HCT116 (cell line): ENCODE results near the gene CDKN2B-AS1. TPM values are rescaled to one million over a fixed set of nuclear protein-coding genes. Genes with fewer than 3 reads are reported as not detected.

Source experiments
- ATAC-seq: fragments of 200-7000 bp; cut with Tn5 transposase; 2 replicates; pipeline ENCODE4 v1.9.1; 2020; ENCODE audit warnings: mild to moderate bottlenecking, moderate library complexity
- BruUV-seq: library from RNA; stranded (reverse); fragments of 400-500 nt; replicated peaks from 2 replicates; lab custom pipeline; 2021; lab: Mats Ljungman, UMichigan
- CTCF ChIA-PET: fragments of 300-600 bp; sonication (Branson Sonifier 250); formaldehyde crosslinking; loops from one replicate; lab custom pipeline; 2021; ENCODE audit warnings: antibody characterized with exemption; lab: Charles Lee
- POLR2A ChIA-PET: fragments of 300-600, 350-600 bp; sonication (Branson Sonifier 250); formaldehyde crosslinking; loops from one replicate; lab custom pipeline; 2021; ENCODE audit warnings: antibody characterized with exemption; lab: Charles Lee
- RAD21 ChIA-PET, 2 experiments: fragments of 300-600 bp; sonication (Branson Sonifier 250); formaldehyde crosslinking; loops; one replicate each; lab custom pipeline; 2023; ENCODE audit warnings: low total read pairs in 2 of 2; ENCODE audit not compliant: uncharacterized antibody in 2 of 2, unreplicated experiment in 2 of 2, low non-redundant PET in 1 of 2; lab: Charles Lee
- DNase-seq: peaks from one replicate; pipeline ENCODE4 v3.0.0-alpha.2; 2010; ENCODE audit warnings: low read depth, low spot score
- H2AFZ ChIP-seq: fragments of 200-600 bp; shearing (Covaris generic), sonication (generic); 2 replicates; pipeline ENCODE4 v1.6.1; 2017; ENCODE audit warnings: low read depth, mixed run types, mixed read lengths, antibody characterized with exemption, low read length; ENCODE audit not compliant: poor library complexity, severe bottlenecking
- H3K27ac ChIP-seq: 2 replicates; pipeline ENCODE4 v1.5.1; 2012; ENCODE audit warnings: low read depth, low read length
- H3K27me3 ChIP-seq: fragments of 200-600 bp; sonication (generic); 2 replicates; pipeline ENCODE4 v1.6.1; 2016; ENCODE audit warnings: mixed run types, low read length, mixed read lengths; ENCODE audit not compliant: insufficient read depth
- H3K36me3 ChIP-seq, 2 experiments: fragments of 200-500 bp in 1 of 2; fragments of 200-600 bp in 1 of 2; sonication (Bioruptor generic) in 1 of 2; sonication (generic) in 1 of 2; 2 replicates each; pipeline versions ENCODE4 v1.5.1 to v1.6.1; 2014 to 2016; ENCODE audit warnings: low read length in 2 of 2, inconsistent platforms in 1 of 2, mixed read lengths in 1 of 2, mixed run types in 1 of 2; ENCODE audit not compliant: insufficient read depth in 2 of 2, control insufficient read depth in 1 of 2
- H3K4me1 ChIP-seq, 2 experiments: fragments of 200-600 bp in 1 of 2; sonication (generic) in 1 of 2; 2 replicates each; pipeline versions ENCODE4 v1.5.1 to v1.6.1; 2012 to 2017; ENCODE audit warnings: low read length in 2 of 2, inconsistent platforms in 1 of 2, mild to moderate bottlenecking in 1 of 2, mixed read lengths in 1 of 2, mixed run types in 1 of 2, moderate library complexity in 1 of 2; ENCODE audit not compliant: insufficient read depth in 2 of 2, control insufficient read depth in 1 of 2
- H3K4me2 ChIP-seq: fragments of 200-600 bp; sonication (generic); 2 replicates; pipeline ENCODE4 v1.6.1; 2017; ENCODE audit warnings: mixed run types, low read length, mixed read lengths
- H3K4me3 ChIP-seq, 2 experiments: fragments of 200-600 bp in 1 of 2; sonication (generic) in 1 of 2; replicated peaks in 1 of 2; 2 replicates each; pipeline ENCODE4 v1.5.1; 2011 to 2016; ENCODE audit warnings: low read length in 2 of 2, control low read depth in 1 of 2, low read depth in 1 of 2, mild to moderate bottlenecking in 1 of 2, mixed read lengths in 1 of 2, mixed run types in 1 of 2
- H3K79me2 ChIP-seq: fragments of 200-600 bp; sonication (generic); 2 replicates; pipeline ENCODE4 v1.6.1; 2017; ENCODE audit warnings: mild to moderate bottlenecking, mixed run types, low read length, moderate library complexity, mixed read lengths; ENCODE audit not compliant: insufficient read depth
- H3K9ac ChIP-seq: fragments of 200-600 bp; sonication (generic); 2 replicates; pipeline ENCODE4 v1.6.1; 2016; ENCODE audit warnings: low read length, mixed read lengths
- H3K9me2 ChIP-seq: fragments of 200-600 bp; sonication (generic), shearing (Covaris generic); 2 replicates; pipeline ENCODE4 v1.6.1; 2017; ENCODE audit warnings: mixed run types, mild to moderate bottlenecking, moderate library complexity; ENCODE audit not compliant: insufficient read depth
- H3K9me3 ChIP-seq, 2 experiments: fragments of 200-500 bp in 1 of 2; fragments of 200-600 bp in 1 of 2; sonication (Bioruptor generic) in 1 of 2; sonication (generic) in 1 of 2; 2 replicates each; pipeline ENCODE4 v1.6.1; 2014 to 2017; ENCODE audit warnings: low read length in 2 of 2, mixed read lengths in 2 of 2, inconsistent platforms in 1 of 2, low read depth in 1 of 2, mild to moderate bottlenecking in 1 of 2, mixed run types in 1 of 2, moderate library complexity in 1 of 2; ENCODE audit not compliant: control insufficient read depth in 1 of 2, insufficient read depth in 1 of 2
- H4K20me1 ChIP-seq: fragments of 200-600 bp; sonication (generic), shearing (Covaris generic); 2 replicates; pipeline ENCODE4 v1.6.1; 2017; ENCODE audit warnings: mixed run types, mild to moderate bottlenecking, moderate library complexity; ENCODE audit not compliant: insufficient read depth
- CBX3 ChIP-seq: IDR thresholded peaks from 2 replicates; pipeline ENCODE4 v1.6.1; 2012; ENCODE audit warnings: low read depth
- CTCF ChIP-seq, 3 experiments: fragments of 200-600 bp in 1 of 3; sonication (generic) in 1 of 3; IDR thresholded peaks in 2 of 3; conservative IDR thresholded peaks in 1 of 3; 2 replicates each; pipeline ENCODE4 v1.5.1; 2012 to 2017; ENCODE audit warnings: low read depth in 2 of 3, low read length in 2 of 3, antibody characterized with exemption in 1 of 3, borderline replicate concordance in 1 of 3, control low read depth in 1 of 3, mild to moderate bottlenecking in 1 of 3, mixed read lengths in 1 of 3, mixed run types in 1 of 3, moderate library complexity in 1 of 3; ENCODE audit not compliant: insufficient read depth in 1 of 3
- ELF1 ChIP-seq: IDR thresholded peaks from 2 replicates; pipeline ENCODE4 v1.6.1; 2012; ENCODE audit warnings: low read depth, borderline replicate concordance
- EZH2 ChIP-seq: fragments of 200-600 bp; sonication (generic); IDR thresholded peaks from 2 replicates; pipeline ENCODE4 v1.6.1; 2017; ENCODE audit warnings: antibody characterized with exemption, mixed run types
- JUND ChIP-seq: IDR thresholded peaks from 2 replicates; pipeline ENCODE4 v1.6.1; 2012
- MAX ChIP-seq: IDR thresholded peaks from 2 replicates; pipeline ENCODE4 v1.6.1; 2012
- POLR2A ChIP-seq: IDR thresholded peaks from 2 replicates; pipeline ENCODE4 v1.7.0; 2011; ENCODE audit warnings: borderline replicate concordance; ENCODE audit not compliant: insufficient read depth, insufficient read length; ENCODE audit errors: extremely low read depth
- RAD21 ChIP-seq: IDR thresholded peaks from 2 replicates; pipeline ENCODE4 v1.6.1; 2012; ENCODE audit warnings: low read depth, mild to moderate bottlenecking
- SRF ChIP-seq: IDR thresholded peaks from 2 replicates; pipeline ENCODE4 v1.6.1; 2012; ENCODE audit warnings: low read depth
- ZFX ChIP-seq: fragments of 450-650 bp; IDR thresholded peaks from 2 replicates; pipeline ENCODE4 v1.6.1; 2017
- intact Hi-C: fragments of 100-400 bp; cut with micrococcal nuclease; formaldehyde crosslinking; loops from 2 replicates; pipeline ENCODE4 v1.10.0; 2022
- total RNA-seq: library from RNA; stranded (reverse); gene quantifications from one replicate; pipeline ENCODE4 v1.2.1, GENCODE V29; 2021; ENCODE audit not compliant: unreplicated experiment
- TF ChIP-seq, protein P1 (sequence below): IDR thresholded peaks from 2 replicates; pipeline ENCODE4 v1.6.1; 2012; ENCODE audit warnings: low read depth

The CDKN2B-AS1 gene
- total RNA-seq, 1 experiment from 2014 or later = 1.7 TPM

DNA sequence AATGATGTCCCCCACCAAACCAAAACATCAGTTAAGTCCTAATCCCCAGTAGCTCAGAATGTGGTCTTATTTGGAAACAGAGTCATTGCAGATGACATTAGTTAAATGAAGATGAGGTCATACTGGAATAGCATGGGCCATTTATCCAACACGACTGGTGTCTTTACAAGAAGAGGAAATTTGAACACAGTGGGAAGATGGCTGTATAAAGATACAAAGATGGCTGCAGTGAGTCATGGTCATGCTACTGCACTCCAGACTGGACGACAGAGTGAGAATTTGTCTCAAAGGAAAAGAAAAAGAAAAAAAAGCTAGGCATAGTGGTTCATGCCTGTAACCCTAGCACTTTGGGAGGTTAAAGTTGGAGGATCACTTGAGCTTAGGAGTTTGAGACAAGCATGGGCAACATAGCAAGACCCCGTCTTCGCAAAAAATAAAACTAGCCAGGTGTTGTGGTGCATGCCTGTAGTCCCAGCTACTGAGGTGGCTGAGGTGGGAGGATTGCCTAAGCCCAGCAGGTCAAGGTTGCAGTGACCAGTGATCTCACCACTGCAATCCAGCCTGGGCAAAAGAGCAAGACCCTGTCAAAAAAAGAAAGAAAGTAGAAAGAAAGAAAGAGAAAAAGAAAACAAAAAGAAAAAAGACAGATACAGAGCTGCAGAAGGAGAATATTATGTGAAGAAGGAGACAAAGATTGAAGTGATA lies 144.5 kb downstream of the CDKN2B-AS1 start:
- Histone ChIP-seq H2AFZ (no peak overlapping the region), H3K4me2 (no peak overlapping the region), H3K4me1 (no peaks in the 10 kb centered on the region), H3K27me3 (no peaks in the 10 kb centered on the region), H3K9ac (no peak overlapping the region), H3K79me2 (no peaks in the 10 kb centered on the region), H4K20me1 (no peaks in the 10 kb centered on the region), H3K9me2 (no peaks in the 10 kb centered on the region), H3K27ac (no peak overlapping the region), H3K36me3 (no peaks in the 10 kb centered on the region), H3K9me3 (no peaks in the 10 kb centered on the region), H3K4me3 (no peak overlapping the region)
- intact Hi-C loops = no loop called here
- BruUV-seq = no TSS peak
- RAD21 ChIA-PET = no interaction called here
- no peak for ATAC-seq
- no peak for TF ChIP-seq POLR2A
- TF ChIP-seq SRF = no peak
- no peak for TF ChIP-seq MAX
- TF ChIP-seq CBX3 = no peak
- no peak for TF ChIP-seq JUND
- no peak for TF ChIP-seq RAD21
- TF ChIP-seq, protein P1, sequence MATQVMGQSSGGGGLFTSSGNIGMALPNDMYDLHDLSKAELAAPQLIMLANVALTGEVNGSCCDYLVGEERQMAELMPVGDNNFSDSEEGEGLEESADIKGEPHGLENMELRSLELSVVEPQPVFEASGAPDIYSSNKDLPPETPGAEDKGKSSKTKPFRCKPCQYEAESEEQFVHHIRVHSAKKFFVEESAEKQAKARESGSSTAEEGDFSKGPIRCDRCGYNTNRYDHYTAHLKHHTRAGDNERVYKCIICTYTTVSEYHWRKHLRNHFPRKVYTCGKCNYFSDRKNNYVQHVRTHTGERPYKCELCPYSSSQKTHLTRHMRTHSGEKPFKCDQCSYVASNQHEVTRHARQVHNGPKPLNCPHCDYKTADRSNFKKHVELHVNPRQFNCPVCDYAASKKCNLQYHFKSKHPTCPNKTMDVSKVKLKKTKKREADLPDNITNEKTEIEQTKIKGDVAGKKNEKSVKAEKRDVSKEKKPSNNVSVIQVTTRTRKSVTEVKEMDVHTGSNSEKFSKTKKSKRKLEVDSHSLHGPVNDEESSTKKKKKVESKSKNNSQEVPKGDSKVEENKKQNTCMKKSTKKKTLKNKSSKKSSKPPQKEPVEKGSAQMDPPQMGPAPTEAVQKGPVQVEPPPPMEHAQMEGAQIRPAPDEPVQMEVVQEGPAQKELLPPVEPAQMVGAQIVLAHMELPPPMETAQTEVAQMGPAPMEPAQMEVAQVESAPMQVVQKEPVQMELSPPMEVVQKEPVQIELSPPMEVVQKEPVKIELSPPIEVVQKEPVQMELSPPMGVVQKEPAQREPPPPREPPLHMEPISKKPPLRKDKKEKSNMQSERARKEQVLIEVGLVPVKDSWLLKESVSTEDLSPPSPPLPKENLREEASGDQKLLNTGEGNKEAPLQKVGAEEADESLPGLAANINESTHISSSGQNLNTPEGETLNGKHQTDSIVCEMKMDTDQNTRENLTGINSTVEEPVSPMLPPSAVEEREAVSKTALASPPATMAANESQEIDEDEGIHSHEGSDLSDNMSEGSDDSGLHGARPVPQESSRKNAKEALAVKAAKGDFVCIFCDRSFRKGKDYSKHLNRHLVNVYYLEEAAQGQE = no peak
- TF ChIP-seq EZH2 = no peak
- no peak for TF ChIP-seq ELF1
- no peak for TF ChIP-seq CTCF (IDR thresholded peaks at IDR 0.05 in 2 of 3, conservative IDR thresholded peaks at IDR 0.05 in 1 of 3; ENCODE audit: borderline replicate concordance in 1 of 3, insufficient read depth in 1 of 3, low read depth in 2 of 3, low read length in 2 of 3)
- no peak for TF ChIP-seq ZFX
- DNase-seq = no peak
- CTCF ChIA-PET = no interaction called here
- POLR2A ChIA-PET = interaction anchor here (1.2 kb wide), 1 partner anchor 21 kb away, joined by 3 read pairs; no protein-coding TSS in a partner anchor
